Mucosa of rectum (tissue), 2 donors: ENCODE data around the gene ZNF775.

Experiments
- H3K27ac ChIP-seq, 2 donors: one replicate each; pipeline ENCODE4 v1.7.0; 2013; ENCODE audit warnings: inconsistent platforms in 2 of 2, low read depth in 2 of 2, low read length in 2 of 2
- H3K27me3 ChIP-seq, 2 donors: one replicate each; pipeline ENCODE4 v1.7.0; 2013; ENCODE audit warnings: low read length in 2 of 2; ENCODE audit not compliant: control insufficient read depth in 2 of 2, insufficient read depth in 2 of 2
- H3K36me3 ChIP-seq, 2 donors: one replicate each; pipeline ENCODE4 v1.7.0; 2013; ENCODE audit warnings: low read length in 2 of 2; ENCODE audit not compliant: control insufficient read depth in 2 of 2, insufficient read depth in 2 of 2
- H3K4me1 ChIP-seq, 2 donors: one replicate each; pipeline ENCODE4 v1.7.0; 2013; ENCODE audit warnings: low read length in 2 of 2, mild to moderate bottlenecking in 1 of 2; ENCODE audit not compliant: control insufficient read depth in 2 of 2, insufficient read depth in 2 of 2
- H3K4me3 ChIP-seq, 2 donors: one replicate each; pipeline ENCODE4 v1.7.0; 2013; ENCODE audit warnings: low read length in 2 of 2
- H3K9ac ChIP-seq, 2 donors: one replicate each; pipeline ENCODE4 v1.7.0; 2013; ENCODE audit warnings: low read length in 2 of 2, low read depth in 1 of 2, mild to moderate bottlenecking in 1 of 2
- H3K9me3 ChIP-seq, 2 donors: one replicate each; pipeline ENCODE4 v1.7.0; 2013; ENCODE audit warnings: low read length in 2 of 2; ENCODE audit not compliant: control insufficient read depth in 2 of 2
- donor health status: healthy.
- donor health status: Normal muscosa, but diverticular disease.

The ZNF775 gene

DNA sequence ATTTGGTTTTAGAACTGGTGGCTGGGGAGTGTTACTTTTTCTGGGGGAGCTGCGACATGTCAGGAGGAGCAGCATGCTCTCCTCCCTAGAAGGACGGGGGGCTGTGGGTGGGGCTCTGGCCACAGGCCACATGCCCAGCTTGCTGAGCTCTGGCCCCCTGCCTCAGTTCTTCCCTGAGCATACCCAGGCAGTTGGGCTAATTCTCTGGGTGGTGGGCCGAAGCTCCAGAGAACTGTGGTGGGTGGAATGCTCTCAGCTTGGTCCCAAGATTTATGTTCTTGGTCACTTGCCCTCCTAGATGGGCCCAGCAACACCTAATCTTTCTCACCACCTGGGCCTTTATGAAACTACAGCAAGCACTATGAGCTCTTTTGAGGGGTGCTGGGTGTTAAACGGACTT, 5.1 kb upstream of the ZNF775 start:
- H3K4me1 ChIP-seq, result peaks cover 67 to 75% of the 10 kb centered on the region in 2 donors
- H3K27me3 ChIP-seq, result no peaks in the 10 kb centered on the region
- H3K36me3 ChIP-seq, result peaks cover 11 to 30% of the 10 kb centered on the region in 2 donors
- peak overlapping the region in 1 of 2 donors; percentile 65 for H3K4me3 ChIP-seq
- H3K9ac ChIP-seq, result peak overlapping the region; percentile 61 to 83
- H3K9me3 ChIP-seq, result no peaks in the 10 kb centered on the region
- peak overlapping the region; percentile 94 to 96 for H3K27ac ChIP-seq

DNA sequence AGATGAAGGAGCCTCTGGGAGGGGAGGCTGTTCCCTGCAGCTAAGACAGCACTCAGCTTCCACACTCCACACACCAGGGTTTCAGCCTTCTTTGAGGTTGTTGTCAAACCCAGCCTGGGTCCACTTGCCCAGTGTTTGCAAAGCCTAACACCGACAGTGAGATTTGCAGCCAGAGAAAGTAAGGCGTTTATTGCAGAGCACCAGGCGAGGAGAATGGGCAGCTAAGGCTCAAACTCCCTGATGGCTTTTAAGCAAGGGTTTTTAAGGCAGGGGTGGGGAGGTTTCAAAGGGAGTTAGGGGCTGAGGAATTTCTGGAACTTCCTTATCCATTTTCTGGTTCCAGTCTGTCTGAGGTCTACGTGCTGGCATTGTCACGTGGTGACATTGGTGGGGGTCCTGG, 4.7 kb upstream of the ZNF775 start:
- peak overlapping the region; percentile 94 to 96 for H3K27ac ChIP-seq

DNA sequence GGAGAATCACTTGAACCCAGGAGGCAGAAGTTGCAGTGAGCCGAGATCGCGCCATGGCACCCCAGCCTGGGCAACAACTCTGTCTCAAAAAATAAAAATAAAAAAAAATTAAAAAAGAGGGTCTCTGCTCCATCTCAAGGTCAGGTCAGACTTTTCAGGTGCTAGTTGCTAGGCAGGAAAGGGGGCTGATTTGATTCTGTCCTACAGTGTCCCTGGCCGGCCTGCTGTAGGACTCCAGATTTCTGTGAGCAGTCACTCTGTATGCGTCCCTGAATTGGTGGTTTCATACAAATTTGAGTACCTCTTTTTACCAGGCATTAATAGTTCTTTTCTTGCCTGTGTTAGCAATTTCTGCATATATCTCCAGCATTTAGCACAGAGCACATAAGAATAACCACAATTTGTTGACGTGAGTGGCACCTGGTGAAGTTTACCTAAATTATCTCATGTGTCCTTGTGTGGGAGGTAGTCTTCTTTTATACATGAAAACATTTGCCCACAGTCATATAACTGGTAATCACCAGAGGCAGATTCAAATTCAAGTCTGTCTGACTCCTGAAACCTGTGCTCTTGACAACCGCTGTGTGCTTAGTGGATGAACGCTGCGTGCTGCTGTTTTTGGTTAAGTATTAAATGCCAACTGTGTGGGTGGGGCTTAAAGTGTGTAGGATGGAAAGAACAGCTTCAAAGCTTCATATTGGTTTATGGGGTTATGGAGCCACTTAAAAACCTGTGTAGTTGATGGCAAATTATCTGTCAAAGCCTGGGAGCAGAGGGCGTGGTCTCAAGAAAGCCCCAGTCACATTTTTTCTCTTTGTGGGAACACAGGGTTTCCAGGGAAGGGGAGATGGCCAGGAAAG, 3.2 kb upstream of the ZNF775 start:
- H3K9me3 ChIP-seq, result no peaks in the 10 kb centered on the region
- peak overlapping the region; percentile 97 to 99 for H3K27ac ChIP-seq
- H3K4me1 ChIP-seq, result peaks cover 62 to 70% of the 10 kb centered on the region in 2 donors
- peak overlapping the region in 1 of 2 donors; percentile 26 for H3K9ac ChIP-seq
- H3K36me3 ChIP-seq, result peaks cover 8 to 22% of the 10 kb centered on the region in 2 donors
- H3K27me3 ChIP-seq, result no peaks in the 10 kb centered on the region
- peak overlapping the region; percentile 12 to 37 for H3K4me3 ChIP-seq

More for the DNA sequence above, 4.7 kb upstream of the ZNF775 start:
- no peaks in the 10 kb centered on the region for H3K27me3 ChIP-seq
- peaks cover 64 to 73% of the 10 kb centered on the region in 2 donors for H3K4me1 ChIP-seq
- peak overlapping the region; percentile 61 to 83 for H3K9ac ChIP-seq
- peak overlapping the region in 1 of 2 donors; percentile 65 for H3K4me3 ChIP-seq
- H3K36me3 ChIP-seq, result peaks cover 11 to 30% of the 10 kb centered on the region in 2 donors
- H3K9me3 ChIP-seq, result no peaks in the 10 kb centered on the region

DNA sequence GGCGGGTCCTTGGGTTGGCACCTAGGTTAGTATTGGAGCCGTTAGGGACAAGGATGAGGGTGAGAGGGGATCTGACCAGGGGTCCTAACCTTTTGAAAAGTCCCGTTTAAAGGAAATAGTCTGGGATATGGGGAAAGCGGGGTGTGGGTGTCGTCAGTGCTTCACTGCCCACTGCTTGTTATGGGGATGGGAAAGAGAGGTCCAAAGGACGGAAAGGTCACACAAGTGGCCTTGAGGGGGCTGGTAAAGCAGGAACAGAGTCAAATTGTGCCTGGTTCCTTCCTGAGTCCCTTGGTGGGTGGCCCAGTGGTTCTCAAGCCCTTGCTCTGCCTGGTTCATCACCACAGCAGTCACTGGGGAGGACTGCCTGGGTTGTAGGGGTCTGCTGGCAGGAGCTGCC, 2.6 kb upstream of the ZNF775 start:
- Histone ChIP-seq H3K9me3 (no peaks in the 10 kb centered on the region), H3K4me1 (peaks cover 57 to 66% of the 10 kb centered on the region in 2 donors), H3K9ac (peak overlapping the region; percentile 16 to 58), H3K4me3 (peak overlapping the region in 1 of 2 donors; percentile 37), H3K27me3 (no peaks in the 10 kb centered on the region), H3K36me3 (peaks cover 8 to 17% of the 10 kb centered on the region in 2 donors), H3K27ac (peak overlapping the region; percentile 97 to 99)

DNA sequence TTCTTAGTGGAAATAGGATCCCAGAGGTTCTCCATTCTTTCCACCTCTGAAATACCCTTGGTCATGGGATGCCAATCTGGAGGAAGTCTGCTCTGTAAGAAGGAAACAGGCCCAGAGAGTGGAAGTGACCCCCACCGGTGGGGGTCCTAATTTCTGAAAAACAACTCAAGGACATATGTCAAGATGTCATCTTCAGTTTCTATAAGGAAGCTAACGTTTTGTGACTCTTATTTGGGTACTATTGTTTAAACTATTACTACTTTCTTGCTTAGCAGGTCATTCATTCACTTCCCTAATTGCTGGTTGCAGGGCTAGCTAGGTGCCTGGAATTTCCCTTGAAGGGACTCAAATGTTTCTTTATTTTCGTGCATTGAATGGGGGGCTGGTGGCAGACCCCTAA, 1.9 kb upstream of the ZNF775 start:
- H3K27ac ChIP-seq, result peak overlapping the region; percentile 97 to 99
- H3K9ac ChIP-seq, result peak overlapping the region; percentile 29 to 44
- H3K36me3 ChIP-seq, result peaks cover 8 to 17% of the 10 kb centered on the region in 2 donors
- H3K4me1 ChIP-seq, result peaks cover 57 to 67% of the 10 kb centered on the region in 2 donors
- H3K9me3 ChIP-seq, result no peaks in the 10 kb centered on the region
- H3K4me3 ChIP-seq, result peak overlapping the region in 1 of 2 donors; percentile 37
- no peaks in the 10 kb centered on the region for H3K27me3 ChIP-seq

DNA sequence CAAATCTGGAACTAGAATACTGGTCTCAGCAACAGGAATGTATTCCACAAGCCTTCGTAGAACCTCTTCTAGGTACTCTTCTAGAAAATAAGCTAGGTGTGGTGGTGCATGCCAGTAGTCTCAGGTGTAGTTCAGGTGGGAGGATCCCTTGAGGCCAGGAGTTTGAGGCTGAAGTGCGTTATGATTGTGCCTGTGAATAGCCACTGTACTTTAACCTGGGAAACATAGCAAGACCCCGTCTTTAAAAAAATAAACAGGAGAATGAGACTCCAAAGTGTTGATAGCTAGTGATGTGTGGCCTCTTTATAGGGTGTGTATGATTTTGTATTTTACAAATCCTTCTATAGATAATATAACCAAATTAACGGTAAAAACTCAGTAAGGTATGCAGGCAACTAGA, 1.5 kb upstream of the ZNF775 start:
- Histone ChIP-seq H3K36me3 (peaks cover 5 to 15% of the 10 kb centered on the region in 2 donors), H3K9me3 (no peaks in the 10 kb centered on the region), H3K4me3 (peak overlapping the region; percentile 9 to 82), H3K4me1 (peaks cover 60 to 69% of the 10 kb centered on the region in 2 donors), H3K27me3 (no peaks in the 10 kb centered on the region), H3K27ac (peak overlapping the region; percentile 97 to 99), H3K9ac (peak overlapping the region; percentile 44 to 94)

DNA sequence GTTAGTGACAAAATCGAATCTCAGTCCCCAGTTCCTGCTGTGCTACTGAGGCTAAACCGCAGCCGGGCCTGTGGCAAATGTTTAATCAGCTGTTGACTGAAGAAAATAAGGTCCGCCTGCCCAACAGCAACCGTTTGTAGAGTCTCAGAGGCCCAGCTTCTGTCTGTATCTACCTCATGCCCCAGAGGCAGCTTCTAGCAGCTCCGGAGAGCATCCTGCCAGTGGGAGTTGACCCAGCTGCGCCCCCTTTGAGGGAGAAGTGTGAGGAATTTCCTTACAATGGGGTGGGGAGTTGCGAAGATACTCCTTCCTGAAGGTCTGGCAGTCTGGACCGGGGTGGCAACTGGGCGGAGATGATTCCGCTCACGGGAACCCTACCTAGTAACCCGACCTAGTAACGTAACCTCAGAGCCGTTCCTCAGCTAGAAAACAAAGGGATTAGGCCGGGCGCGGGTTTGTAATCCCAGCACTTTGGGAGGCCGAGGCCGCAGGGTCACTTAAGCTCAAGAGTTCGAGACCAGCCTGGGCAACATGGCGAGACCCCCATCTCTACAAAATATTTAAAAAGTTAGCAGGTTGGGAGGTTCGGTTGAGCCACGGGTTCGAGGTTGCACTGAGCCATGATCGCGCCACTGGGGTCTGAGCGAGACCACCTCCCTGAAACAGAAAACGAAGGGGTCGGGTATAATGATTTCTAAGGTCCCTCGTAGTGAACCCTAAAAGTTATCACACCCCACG, 846 bp upstream of the ZNF775 start:
- Histone ChIP-seq H3K9ac (peak overlapping the region; percentile 91 to 94), H3K9me3 (no peaks in the 10 kb centered on the region), H3K27ac (peak overlapping the region; percentile 97 to 99), H3K36me3 (peaks cover 2 to 9% of the 10 kb centered on the region in 2 donors), H3K4me3 (peak overlapping the region; percentile 82 to 84), H3K27me3 (no peaks in the 10 kb centered on the region), H3K4me1 (peaks cover 59 to 68% of the 10 kb centered on the region in 2 donors)

DNA sequence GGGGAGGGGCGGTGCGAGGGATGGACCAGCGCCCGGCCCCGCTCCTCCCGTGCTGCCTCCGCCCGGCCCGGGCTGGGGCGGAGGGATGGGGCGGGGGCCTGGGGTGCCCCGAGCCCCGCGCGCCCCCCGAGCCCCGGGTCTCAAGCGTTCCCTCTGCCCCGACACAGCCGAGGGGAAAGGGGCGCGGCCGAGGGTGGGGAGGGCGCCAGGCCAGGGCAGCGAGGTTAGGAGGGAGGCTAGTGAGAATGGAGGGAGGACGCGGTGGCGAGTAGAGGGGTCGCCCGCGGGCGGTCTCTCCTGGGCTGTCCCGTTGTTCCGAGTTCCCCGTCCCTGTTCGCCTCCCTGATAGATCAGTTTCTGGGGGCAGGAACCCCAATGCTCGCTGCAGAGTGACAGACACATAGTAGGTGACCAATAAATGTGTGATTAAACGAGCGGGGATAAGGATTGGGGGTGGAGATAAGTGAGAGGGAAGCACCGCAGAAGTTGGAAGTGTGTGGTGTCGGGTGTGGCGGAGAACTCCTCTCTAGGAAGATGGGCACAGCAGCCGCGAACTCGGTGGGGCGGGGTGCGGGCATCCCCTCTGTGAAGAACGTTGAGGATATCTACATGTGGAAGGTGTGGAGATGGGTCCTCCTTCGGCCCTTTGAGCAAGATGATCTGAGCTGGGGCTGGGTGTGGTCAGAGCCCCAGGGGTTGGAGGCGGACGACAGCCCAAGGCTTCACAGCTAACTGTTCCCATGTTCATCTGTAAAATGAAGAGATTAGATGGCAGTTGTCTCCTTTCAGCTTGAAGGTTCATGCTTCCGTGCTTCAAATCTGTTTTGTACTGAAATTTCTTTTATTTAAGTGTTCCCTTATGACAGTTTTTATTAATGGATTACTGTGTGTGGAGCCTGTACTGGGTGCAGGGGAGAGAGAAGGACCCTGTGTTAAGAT, 580 bp downstream of the ZNF775 start:
- Histone ChIP-seq H3K27ac (peak overlapping the region; percentile 86 to 88), H3K4me1 (peaks cover 64 to 70% of the 10 kb centered on the region in 2 donors), H3K9me3 (no peaks in the 10 kb centered on the region), H3K9ac (peak overlapping the region; percentile 78 to 79), H3K36me3 (no peaks in the 10 kb centered on the region), H3K4me3 (peak overlapping the region; percentile 81 to 87), H3K27me3 (no peaks in the 10 kb centered on the region)

DNA sequence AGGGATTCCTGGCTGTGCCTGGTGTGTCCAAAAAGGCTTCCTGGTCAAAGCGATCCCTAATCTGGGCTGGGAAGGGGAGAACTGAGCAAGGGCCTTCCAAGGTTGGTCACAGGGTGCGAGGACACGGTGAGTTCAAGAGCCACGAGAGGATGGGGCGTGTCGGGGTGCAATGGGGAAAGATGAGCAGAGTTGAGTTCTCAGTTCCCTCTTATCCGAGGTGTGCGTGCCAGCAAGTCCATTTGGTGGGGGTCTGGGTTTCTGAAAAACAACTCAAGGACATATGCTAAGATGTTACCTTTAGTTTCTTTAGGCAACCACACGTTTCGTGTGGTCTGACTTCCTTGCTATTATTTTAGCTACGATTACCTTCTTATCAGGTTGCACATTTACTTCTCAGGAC, 1.3 kb downstream of the ZNF775 start:
- peak overlapping the region in 1 of 2 donors; percentile 87 for H3K4me3 ChIP-seq
- H3K9me3 ChIP-seq, result no peaks in the 10 kb centered on the region
- peak overlapping the region; percentile 86 to 88 for H3K27ac ChIP-seq
- H3K36me3 ChIP-seq, result no peaks in the 10 kb centered on the region
- peaks cover 71 to 74% of the 10 kb centered on the region in 2 donors for H3K4me1 ChIP-seq
- peak overlapping the region in 1 of 2 donors; percentile 17 for H3K9ac ChIP-seq
- no peaks in the 10 kb centered on the region for H3K27me3 ChIP-seq
